ENCODE data around the gene TAF9B. TPM values are rescaled to one million over a fixed set of nuclear protein-coding genes. Genes with fewer than 3 reads are reported as not detected.

The TAF9B gene
- polyA plus RNA-seq, 1 of the 3 experiments (the other 2 are of a cell fraction), result 11.6 TPM

DNA sequence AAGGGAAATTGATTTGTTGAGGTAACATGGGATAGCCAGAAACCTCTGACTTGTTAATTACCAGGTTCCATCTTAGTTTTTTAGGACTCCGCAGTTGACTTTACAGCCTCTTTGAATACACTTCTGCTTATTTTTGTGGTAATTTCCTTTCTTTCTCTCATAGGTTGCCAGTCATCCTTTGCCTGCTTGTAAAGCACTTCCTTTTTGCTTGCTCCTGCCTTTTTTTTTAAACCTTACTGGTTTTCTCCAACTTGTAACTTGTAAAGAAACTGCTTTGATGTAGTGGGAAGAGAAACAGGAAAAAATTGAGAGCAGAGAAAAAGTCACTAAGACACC is 32.8 kb downstream of the TAF9B start:
- Histone ChIP-seq H3K36me3 (replicated peaks in 1 of 2; ENCODE audit: control insufficient read depth in 1 of 2, insufficient read depth in 2 of 2, low read length in 1 of 2) (peaks cover 12% of the 10 kb centered on the region in 2 experiments), H3K9me3 (no peaks in the 10 kb centered on the region), H3K4me3 (ENCODE audit: low read depth in 2 of 2, low read length in 1 of 2) (peak overlapping the region in 1 of 2 experiments; percentile 79; a peak in 1 of 4 replicates), H3K79me2 (ENCODE audit: insufficient read depth) (peaks cover 76% of the 10 kb centered on the region), H3F3A (replicated peaks; ENCODE audit: insufficient read depth) (no peaks in the 10 kb centered on the region), H2AFZ (ENCODE audit: low read depth) (no peak overlapping the region), H3K9me2 (no peaks in the 10 kb centered on the region), H3K27me3 (ENCODE audit: insufficient read depth) (no peaks in the 10 kb centered on the region), H3K4me1 (ENCODE audit: control insufficient read depth in 1 of 2, insufficient read depth in 2 of 2, low read depth in 1 of 2, low read length in 1 of 2) (peaks cover 6 to 10% of the 10 kb centered on the region in 2 experiments; a peak in 2 of 4 replicates), H3K27ac (ENCODE audit: low read depth in 2 of 2, low read length in 1 of 2) (no peak overlapping the region), H3K9ac (no peak overlapping the region), H3K4me2 (peak overlapping the region; percentile 75), H4K20me1 (ENCODE audit: insufficient read depth) (peaks cover 65% of the 10 kb centered on the region)
- ChIA-PET CTCF (interaction anchor here (0.5 kb wide), 1 partner anchor 78 kb away, joined by 3 read pairs; no protein-coding TSS in a partner anchor), POLR2A (no interaction called here)
- DNase-seq, result no peak
- 63% methylated on average over 1 of the region's 1 CpG for WGBS (ENCODE audit: low lambda C conversion rate)
- TF ChIP-seq, protein P1, sequence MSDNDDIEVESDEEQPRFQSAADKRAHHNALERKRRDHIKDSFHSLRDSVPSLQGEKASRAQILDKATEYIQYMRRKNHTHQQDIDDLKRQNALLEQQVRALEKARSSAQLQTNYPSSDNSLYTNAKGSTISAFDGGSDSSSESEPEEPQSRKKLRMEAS (IDR thresholded peaks at IDR 0.05; ENCODE audit: low read depth), result no peak
- TF ChIP-seq SMC3 (IDR thresholded peaks at IDR 0.05; ENCODE audit: low read depth, low read length), result no peak
- no peak for TF ChIP-seq RXRA (IDR thresholded peaks at IDR 0.05; ENCODE audit: borderline replicate concordance, low read depth)
- TF ChIP-seq, protein P2, sequence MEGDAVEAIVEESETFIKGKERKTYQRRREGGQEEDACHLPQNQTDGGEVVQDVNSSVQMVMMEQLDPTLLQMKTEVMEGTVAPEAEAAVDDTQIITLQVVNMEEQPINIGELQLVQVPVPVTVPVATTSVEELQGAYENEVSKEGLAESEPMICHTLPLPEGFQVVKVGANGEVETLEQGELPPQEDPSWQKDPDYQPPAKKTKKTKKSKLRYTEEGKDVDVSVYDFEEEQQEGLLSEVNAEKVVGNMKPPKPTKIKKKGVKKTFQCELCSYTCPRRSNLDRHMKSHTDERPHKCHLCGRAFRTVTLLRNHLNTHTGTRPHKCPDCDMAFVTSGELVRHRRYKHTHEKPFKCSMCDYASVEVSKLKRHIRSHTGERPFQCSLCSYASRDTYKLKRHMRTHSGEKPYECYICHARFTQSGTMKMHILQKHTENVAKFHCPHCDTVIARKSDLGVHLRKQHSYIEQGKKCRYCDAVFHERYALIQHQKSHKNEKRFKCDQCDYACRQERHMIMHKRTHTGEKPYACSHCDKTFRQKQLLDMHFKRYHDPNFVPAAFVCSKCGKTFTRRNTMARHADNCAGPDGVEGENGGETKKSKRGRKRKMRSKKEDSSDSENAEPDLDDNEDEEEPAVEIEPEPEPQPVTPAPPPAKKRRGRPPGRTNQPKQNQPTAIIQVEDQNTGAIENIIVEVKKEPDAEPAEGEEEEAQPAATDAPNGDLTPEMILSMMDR (IDR thresholded peaks at IDR 0.05), result no peak
- TF ChIP-seq NRF1 (IDR thresholded peaks at IDR 0.05; ENCODE audit: low read depth, low read length), result no peak

DNA sequence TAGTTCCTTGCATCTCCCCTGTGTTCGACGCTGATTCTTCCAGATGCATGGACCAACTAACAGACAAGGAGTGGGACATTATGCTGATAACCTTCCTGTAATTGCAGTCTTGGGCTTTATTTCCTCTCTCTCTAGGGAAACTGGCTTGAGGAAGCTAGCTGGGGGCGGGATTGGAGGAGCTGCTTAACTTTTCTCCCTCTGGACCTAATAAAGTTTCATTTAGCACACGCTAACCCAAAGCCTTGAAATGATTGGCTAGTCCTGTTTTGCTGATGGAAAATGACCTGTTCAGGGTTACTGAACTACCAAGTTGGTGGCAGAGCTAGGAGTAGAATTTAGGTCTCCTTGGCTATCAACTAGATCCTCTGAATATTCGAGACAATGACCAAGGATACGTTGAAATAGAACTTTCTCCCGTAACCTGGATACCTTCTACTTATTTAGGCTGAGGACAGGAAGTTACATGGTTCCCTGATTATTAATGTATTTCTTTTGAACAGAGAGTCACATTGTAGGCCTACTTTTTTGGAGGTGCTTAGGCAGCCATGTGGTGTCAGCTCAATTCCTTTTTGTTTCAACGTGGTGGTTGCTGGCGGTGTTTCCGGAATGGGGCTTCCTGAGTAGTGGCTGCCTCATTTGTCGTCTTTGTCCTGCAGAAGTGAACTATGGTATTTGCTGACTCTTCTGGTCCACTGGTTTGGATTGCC is 33.4 kb downstream of the TAF9B start:
- Histone ChIP-seq H3K9me3 (no peaks in the 10 kb centered on the region), H2AFZ (ENCODE audit: low read depth) (no peak overlapping the region), H3K27me3 (ENCODE audit: insufficient read depth) (no peaks in the 10 kb centered on the region), H3K79me2 (ENCODE audit: insufficient read depth) (peaks cover 70% of the 10 kb centered on the region), H4K20me1 (ENCODE audit: insufficient read depth) (peaks cover 59% of the 10 kb centered on the region), H3K9me2 (no peaks in the 10 kb centered on the region), H3F3A (replicated peaks; ENCODE audit: insufficient read depth) (no peaks in the 10 kb centered on the region), H3K9ac (0 out of 2 replicates have a peak overlapping the region, but pooled peaks have one; percentile 95), H3K27ac (ENCODE audit: low read depth in 2 of 2, low read length in 1 of 2) (no peak overlapping the region; a peak in 1 of 4 replicates), H3K4me2 (peak overlapping the region; percentile 75), H3K36me3 (replicated peaks in 1 of 2; ENCODE audit: control insufficient read depth in 1 of 2, insufficient read depth in 2 of 2, low read length in 1 of 2) (peaks cover 6 to 7% of the 10 kb centered on the region in 2 experiments), H3K4me3 (ENCODE audit: low read depth in 2 of 2, low read length in 1 of 2) (peak overlapping the region; percentile 79 to 83), H3K4me1 (ENCODE audit: control insufficient read depth in 1 of 2, insufficient read depth in 2 of 2, low read depth in 1 of 2, low read length in 1 of 2) (peaks cover 1 to 10% of the 10 kb centered on the region in 2 experiments; a peak in 2 of 4 replicates)
- CTCF ChIA-PET, result interaction anchor here (0.5 to 1.0 kb wide), 2 partner anchors 78 to 196 kb away, joined by 3 read pairs; no protein-coding TSS in a partner anchor
- WGBS (ENCODE audit: low lambda C conversion rate), result 47% methylated on average over 11 of the region's 11 CpGs
- POLR2A ChIA-PET, result interaction anchor here (0.7 kb wide), 1 partner anchor 12 kb away, joined by 3 read pairs; no protein-coding TSS in a partner anchor
- DNase-seq, result no peak
- TF ChIP-seq FOXM1 (IDR thresholded peaks at IDR 0.05; ENCODE audit: low read depth), result no peak
- TF ChIP-seq, protein P3, sequence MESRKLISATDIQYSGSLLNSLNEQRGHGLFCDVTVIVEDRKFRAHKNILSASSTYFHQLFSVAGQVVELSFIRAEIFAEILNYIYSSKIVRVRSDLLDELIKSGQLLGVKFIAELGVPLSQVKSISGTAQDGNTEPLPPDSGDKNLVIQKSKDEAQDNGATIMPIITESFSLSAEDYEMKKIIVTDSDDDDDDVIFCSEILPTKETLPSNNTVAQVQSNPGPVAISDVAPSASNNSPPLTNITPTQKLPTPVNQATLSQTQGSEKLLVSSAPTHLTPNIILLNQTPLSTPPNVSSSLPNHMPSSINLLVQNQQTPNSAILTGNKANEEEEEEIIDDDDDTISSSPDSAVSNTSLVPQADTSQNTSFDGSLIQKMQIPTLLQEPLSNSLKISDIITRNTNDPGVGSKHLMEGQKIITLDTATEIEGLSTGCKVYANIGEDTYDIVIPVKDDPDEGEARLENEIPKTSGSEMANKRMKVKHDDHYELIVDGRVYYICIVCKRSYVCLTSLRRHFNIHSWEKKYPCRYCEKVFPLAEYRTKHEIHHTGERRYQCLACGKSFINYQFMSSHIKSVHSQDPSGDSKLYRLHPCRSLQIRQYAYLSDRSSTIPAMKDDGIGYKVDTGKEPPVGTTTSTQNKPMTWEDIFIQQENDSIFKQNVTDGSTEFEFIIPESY (IDR thresholded peaks at IDR 0.05; ENCODE audit: borderline replicate concordance, low read depth), result no peak
- no peak for TF ChIP-seq TEAD4 (IDR thresholded peaks at IDR 0.05; ENCODE audit: borderline replicate concordance, insufficient read depth)
- TF ChIP-seq, protein P4, sequence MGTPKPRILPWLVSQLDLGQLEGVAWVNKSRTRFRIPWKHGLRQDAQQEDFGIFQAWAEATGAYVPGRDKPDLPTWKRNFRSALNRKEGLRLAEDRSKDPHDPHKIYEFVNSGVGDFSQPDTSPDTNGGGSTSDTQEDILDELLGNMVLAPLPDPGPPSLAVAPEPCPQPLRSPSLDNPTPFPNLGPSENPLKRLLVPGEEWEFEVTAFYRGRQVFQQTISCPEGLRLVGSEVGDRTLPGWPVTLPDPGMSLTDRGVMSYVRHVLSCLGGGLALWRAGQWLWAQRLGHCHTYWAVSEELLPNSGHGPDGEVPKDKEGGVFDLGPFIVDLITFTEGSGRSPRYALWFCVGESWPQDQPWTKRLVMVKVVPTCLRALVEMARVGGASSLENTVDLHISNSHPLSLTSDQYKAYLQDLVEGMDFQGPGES (IDR thresholded peaks at IDR 0.05; ENCODE audit: low read depth, low read length), result no peak
- no peak for TF ChIP-seq POLR2AphosphoS5 (IDR thresholded peaks at IDR 0.05; ENCODE audit: low read depth, low read length)
- TF ChIP-seq JUND (IDR thresholded peaks at IDR 0.05), result no peak
- TF ChIP-seq, protein P1 (IDR thresholded peaks at IDR 0.05; ENCODE audit: low read depth), result no peak
- TF ChIP-seq, protein P5, sequence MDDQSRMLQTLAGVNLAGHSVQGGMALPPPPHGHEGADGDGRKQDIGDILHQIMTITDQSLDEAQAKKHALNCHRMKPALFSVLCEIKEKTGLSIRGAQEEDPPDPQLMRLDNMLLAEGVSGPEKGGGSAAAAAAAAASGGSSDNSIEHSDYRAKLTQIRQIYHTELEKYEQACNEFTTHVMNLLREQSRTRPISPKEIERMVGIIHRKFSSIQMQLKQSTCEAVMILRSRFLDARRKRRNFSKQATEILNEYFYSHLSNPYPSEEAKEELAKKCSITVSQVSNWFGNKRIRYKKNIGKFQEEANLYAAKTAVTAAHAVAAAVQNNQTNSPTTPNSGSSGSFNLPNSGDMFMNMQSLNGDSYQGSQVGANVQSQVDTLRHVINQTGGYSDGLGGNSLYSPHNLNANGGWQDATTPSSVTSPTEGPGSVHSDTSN (IDR thresholded peaks at IDR 0.05), result no peak
- no peak for TF ChIP-seq RFX5 (IDR thresholded peaks at IDR 0.05; ENCODE audit: low read length)
- TF ChIP-seq, protein P6, sequence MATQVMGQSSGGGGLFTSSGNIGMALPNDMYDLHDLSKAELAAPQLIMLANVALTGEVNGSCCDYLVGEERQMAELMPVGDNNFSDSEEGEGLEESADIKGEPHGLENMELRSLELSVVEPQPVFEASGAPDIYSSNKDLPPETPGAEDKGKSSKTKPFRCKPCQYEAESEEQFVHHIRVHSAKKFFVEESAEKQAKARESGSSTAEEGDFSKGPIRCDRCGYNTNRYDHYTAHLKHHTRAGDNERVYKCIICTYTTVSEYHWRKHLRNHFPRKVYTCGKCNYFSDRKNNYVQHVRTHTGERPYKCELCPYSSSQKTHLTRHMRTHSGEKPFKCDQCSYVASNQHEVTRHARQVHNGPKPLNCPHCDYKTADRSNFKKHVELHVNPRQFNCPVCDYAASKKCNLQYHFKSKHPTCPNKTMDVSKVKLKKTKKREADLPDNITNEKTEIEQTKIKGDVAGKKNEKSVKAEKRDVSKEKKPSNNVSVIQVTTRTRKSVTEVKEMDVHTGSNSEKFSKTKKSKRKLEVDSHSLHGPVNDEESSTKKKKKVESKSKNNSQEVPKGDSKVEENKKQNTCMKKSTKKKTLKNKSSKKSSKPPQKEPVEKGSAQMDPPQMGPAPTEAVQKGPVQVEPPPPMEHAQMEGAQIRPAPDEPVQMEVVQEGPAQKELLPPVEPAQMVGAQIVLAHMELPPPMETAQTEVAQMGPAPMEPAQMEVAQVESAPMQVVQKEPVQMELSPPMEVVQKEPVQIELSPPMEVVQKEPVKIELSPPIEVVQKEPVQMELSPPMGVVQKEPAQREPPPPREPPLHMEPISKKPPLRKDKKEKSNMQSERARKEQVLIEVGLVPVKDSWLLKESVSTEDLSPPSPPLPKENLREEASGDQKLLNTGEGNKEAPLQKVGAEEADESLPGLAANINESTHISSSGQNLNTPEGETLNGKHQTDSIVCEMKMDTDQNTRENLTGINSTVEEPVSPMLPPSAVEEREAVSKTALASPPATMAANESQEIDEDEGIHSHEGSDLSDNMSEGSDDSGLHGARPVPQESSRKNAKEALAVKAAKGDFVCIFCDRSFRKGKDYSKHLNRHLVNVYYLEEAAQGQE (IDR thresholded peaks at IDR 0.05; ENCODE audit: low read depth, low read length), result no peak
- no peak for TF ChIP-seq SIN3A (IDR thresholded peaks at IDR 0.05; ENCODE audit: borderline replicate concordance, low read depth, low read length)

Data from SK-N-SH (cell line).